Measurements from ENCODE around the gene NUB1.

- TF ChIP-seq POLR2A (IDR thresholded peaks at IDR 0.05; ENCODE audit: low read depth) (no peak), CTCF (IDR thresholded peaks at IDR 0.05) (no peak), EP300 (IDR thresholded peaks at IDR 0.05) (no peak)
Measured at GRCh38 chr7:151388007-151388297, 46.3 kb downstream of the NUB1 start.
